Activated CD8-positive, alpha-beta memory T cell treated with anti-CD3 and anti-CD28 coated beads for 4 hours (primary cell): Measurements from ENCODE around the gene MED7.
A peak's percentile ranks its signal among the peaks of the same experiment; 100 is the strongest.
"Not testable (repeated sequence)": the region's sequence is repeated elsewhere in the genome, so short reads cannot be mapped to it uniquely, and the experiment has no call there.

Source experiments
- DNase-seq, 2 donors: peaks; one replicate each; pipeline ENCODE4 v3.0.0-alpha.2; 2020; ENCODE audit warnings: low read depth in 2 of 2

Gene MED7

GRCh38 chr5:157142317-157143126 lies at the start of gene MED7:
Gene MED7, minus strand, starts transcription at chr5:157142865. Its CDS starts 3,434 bp downstream, at chr5:157139431.
- DNase-seq: peak; percentile 81 to 90

- no peak for DNase-seq
Observed at GRCh38 chr5:157189223-157189622, 46.6 kb upstream of the MED7 start.

- no peak for DNase-seq
Observed at GRCh38 chr5:157188270-157188669, 45.6 kb upstream of the MED7 start.

DNA sequence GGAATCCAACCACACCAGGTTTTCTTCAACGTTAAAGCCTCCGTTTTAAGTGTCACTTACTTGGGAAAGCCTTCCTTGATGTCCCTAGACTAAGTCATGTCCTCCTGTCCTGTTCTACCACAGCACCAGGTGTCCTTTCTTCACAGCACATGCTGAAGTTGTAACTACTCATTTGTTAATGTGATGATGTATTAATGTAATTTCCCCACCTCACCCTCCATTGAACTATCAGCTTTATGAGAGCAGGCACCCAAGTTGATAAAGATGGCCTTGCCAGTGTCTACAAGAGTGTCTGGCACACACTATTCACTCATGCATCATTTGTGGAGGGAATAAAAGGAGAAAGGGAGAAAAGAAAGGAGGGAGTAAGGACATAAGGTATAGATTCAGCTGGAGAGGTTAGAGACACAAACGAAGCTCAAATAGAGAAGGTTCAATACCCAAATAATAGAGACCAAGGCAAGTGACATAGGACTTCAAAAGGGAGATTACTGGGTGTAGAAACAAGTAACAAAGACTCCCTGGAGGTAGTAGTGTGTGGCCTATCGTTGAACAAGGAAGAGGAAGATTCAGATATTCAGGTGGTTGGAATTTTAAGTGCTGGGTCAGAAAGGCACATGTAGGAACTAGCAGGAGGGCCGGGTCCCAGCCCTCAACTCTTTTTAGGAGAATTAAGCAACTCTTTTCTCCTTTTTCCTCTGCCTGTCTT lies 44.5 kb upstream of the MED7 start:
- DNase-seq: no peak

DNA sequence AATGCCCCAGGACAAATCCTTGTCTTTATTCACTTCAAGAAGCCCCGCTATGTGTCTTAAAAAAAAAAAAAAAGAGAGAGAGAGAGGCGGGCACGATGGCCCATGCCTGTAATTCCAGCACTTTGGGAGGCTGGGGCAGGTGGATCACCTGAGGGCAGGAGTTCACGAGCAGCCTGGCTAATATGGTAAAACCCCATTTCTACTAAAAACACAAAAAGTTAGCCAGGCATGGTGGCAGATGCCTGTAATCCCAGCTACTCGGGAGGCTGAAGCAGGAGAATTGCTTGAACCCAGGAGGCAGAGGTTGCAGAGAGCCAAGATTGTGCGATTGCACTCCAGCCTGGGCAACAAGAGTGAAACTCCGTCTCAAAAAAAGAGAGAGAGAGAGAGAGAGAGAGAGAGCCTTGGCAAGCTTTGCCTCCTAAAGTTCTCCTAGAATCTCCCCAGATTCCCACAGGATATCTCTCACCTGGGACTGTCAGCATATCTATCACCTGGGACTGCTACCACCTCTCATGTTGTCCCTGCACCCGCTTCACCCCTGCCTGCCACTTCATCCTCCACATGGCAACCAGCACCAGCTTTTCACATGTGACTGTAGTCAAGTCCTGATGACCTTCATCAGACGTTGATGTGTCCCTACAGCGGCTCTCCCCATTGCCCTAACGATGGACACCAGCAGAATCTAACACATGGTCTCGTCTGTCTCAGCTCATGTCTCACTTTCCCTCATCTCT lies 43.8 kb upstream of the MED7 start:
- DNase-seq: no peak

GRCh38 chr5:157185122-157185521 lies 42.5 kb upstream of the MED7 start:
- not testable (repeated sequence) for DNase-seq

DNA sequence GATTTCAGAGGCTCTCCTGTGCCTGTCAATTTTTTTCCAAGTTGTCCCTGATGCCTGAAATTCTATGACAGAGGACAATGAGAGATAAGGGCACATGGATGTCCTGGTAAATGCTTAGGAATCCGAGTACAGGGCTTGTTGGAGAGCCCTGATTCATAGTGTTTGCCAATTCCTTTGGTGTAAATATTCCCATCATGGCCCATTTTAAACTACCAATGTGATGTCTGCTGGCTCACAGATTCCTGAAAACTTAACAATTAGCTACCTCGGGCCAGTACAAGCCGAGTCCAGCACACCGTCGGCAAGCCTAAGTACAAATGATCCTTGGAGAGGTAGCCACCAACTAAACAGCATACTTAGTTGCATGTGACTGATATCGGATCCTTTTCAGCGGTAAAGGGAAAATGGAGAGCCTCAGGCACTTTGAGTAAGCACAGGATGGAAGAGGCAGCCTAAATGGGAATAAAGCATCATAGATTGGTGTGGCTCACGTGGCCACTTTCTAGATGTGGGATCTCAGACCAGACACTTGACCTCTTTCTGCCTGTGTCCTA lies 41.5 kb upstream of the MED7 start:
- no peak for DNase-seq

DNA sequence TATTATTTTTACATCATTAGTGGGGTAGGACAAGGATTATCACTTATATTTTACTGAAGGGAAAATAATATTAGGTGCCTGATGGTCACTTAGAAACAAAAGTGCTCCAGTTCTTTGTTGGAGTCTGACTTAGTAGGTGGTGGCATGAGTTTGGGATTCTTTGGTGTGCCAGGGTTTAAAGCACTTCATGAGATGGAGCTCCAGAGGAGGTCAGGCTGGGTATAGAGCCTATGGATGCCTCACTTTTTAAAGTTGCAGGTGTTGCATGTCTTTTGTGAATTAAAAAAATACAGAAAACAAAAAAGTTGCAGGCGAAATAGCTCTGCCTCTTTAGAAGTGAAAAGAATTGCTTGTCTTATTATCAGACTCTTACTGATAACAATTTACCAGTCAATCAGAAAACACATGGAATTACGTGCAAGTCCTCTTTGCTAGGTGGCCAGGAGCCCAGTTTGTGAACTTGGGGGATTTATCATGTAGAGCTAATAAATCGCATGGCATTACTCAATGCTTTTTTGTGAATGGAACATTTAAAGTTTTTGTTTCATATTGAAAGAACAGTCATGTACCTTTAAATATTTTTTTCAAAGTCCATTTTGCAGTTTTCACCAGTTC lies 39.6 kb upstream of the MED7 start:
- DNase-seq: no peak

DNA sequence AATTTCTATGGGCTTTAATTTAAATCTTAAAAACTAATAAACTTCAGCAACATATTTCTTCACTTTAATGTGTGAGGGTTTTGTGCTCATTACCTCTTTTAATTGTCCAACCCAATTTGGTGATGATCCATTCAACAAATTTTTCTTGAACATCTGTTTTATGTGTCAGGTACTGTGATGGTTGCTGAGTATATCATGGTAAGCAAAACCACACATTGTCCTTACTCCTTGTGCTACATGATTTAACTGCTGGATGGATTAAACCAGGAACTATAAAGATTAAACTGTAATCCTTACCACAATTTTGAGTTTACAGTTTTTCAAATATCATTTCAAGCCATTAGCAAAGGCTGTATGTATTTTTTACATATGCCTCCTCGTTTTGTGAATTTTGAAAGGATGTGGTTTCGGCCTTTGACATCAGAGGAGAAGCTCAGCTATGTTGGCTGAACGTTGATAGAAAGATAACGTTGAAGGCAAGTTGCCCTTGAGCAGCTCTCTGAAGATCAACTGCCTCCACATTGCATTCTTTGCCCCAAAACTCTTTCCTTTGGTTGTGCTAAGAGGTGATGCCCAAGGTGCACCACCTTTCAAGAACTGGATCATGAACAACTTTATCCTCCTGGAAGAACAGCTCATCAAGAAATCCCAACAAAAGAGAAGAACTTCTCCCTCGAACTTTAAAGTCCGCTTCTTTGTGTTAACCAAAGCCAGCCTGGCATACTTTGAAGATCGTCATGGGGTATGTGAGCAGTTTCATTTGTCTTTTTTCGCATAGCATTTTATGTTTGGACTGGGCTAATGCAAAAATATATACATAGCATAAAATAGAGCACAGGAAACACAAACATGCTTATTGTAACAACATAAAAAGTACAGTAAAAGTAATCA lies 38.0 kb upstream of the MED7 start, which contains the start of gene ITK:
ITK (plus strand) TSS at position 467 of the 891 bp plus-strand sequence; CDS start at position 605, 138 bp downstream.
- no peak for DNase-seq

- no peak for DNase-seq
Observed at GRCh38 chr5:157178966-157179365, 36.3 kb upstream of the MED7 start.

DNA sequence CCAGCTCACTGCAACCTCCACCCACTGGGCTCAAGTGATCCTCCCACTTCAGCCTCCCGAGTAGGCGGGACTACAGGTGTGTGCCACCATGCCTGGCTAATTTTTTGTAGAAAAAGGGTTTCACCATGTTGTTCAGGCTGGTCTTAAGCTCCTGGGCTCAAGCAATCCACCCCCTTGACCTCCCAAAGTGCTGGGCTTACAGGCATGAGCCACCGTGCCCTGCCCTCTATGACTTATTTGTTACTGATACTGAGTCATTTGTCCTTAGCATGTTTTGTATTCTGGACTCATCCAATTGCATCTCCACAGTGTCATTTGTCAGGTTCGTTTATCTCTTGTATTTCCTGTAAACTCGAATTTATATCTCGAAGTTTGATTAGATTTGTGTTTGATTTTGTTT lies 35.3 kb upstream of the MED7 start:
- DNase-seq: no peak

DNA sequence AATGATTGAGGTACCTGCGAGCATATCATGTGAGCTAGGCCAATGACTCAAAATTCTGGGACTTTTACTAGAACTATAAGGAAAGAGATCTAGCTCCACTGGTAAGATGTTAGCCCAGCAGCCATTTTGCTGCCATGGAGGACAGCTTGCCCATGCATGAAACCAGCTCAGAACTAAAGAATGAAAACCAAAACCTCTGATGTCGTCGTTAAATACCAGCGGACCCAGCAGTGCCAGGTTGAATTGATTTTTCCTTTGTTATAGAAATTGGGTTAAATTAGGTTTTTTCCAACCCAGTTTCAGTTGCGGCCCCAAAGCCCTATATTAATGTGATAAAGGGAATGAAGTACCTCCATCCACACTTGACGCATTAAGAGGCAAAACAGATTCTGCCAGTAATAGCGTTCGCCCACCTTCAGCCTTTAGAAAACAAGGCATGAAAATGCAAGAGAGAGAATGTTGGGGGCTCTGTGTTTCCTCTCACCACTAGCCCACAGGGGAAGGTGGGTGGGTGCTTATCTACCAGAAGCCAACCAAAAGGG lies 32.5 kb upstream of the MED7 start:
- DNase-seq: no peak

- peak; percentile 73 to 86 for DNase-seq
Observed at GRCh38 chr5:157172403-157172802, 29.7 kb upstream of the MED7 start.

- DNase-seq: no peak
Observed at GRCh38 chr5:157168286-157168685, 25.6 kb upstream of the MED7 start.

GRCh38 chr5:157167214-157167621 lies 24.6 kb upstream of the MED7 start:
- DNase-seq: no peak

GRCh38 chr5:157166214-157167213 lies 23.8 kb upstream of the MED7 start, which contains the start of gene GARIN3:
Gene GARIN3, minus strand, starts transcription at chr5:157166264. Its CDS starts 96 bp downstream, at chr5:157166168.
- DNase-seq: no peak

DNA sequence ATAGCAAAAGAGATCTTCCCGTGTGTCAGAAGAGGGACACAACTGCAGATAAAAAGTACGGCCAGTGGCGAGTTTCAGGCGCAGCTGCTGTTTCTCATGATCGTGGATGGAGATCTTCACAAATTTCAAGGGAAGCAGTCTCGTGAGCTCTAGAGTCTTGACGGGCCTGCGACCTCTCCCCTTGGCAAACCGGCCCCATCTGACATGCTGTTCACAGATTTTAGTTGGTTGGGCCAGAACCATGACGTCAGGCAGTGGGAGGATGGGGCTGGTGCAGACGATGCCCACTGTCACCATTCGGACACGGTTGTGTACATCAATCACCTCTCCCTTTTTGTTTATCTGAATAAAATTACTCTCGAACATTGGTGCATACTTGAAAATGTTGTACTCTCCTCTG lies 23.0 kb upstream of the MED7 start:
- no peak for DNase-seq

- DNase-seq: no peak
Observed at GRCh38 chr5:157165261-157165660, 22.6 kb upstream of the MED7 start.

DNA sequence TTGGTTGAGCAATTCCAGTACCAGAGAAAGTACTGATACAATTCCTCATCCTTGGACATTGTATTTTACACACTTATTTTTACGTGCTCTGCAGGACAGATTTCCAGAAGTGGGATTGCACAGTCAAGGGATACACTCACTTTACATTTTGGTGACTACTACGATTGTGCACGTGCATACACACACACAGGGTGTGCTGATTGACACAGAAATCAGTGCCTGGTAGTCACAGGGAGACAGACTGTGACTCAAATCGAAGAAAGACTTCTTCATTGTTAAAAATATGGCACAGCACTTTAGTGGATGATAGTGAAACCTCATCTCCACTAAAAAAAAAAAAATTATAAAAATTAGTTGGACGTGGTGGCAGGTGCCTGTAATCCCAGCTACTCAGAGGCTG lies 21.9 kb upstream of the MED7 start:
- no peak for DNase-seq
